Mucosa of descending colon (tissue), 3 donors: Measurements from ENCODE around the gene INSC. TPM values are rescaled to one million over a fixed set of nuclear protein-coding genes. Genes with fewer than 3 reads are reported as not detected.

Experiments used
- ATAC-seq: fragments of 200-7000 bp; cut with Tn5 transposase; one replicate; pipeline ENCODE4 v1.9.1; 2020; ENCODE audit warnings: mild to moderate bottlenecking, moderate library complexity
- DNase-seq, 3 donors: peaks; one replicate each; pipeline ENCODE4 v3.0.0-alpha.2; 2020
- H3K36me3 ChIP-seq: fragments of 200-600 bp; one replicate; pipeline ENCODE4 v1.8.0; 2021; ENCODE audit warnings: low read depth, mild to moderate bottlenecking
- H3K4me1 ChIP-seq: fragments of 200-600 bp; one replicate; pipeline ENCODE4 v1.8.0; 2021; ENCODE audit warnings: low read depth, mild to moderate bottlenecking
- H3K4me3 ChIP-seq: fragments of 200-600 bp; one replicate; pipeline ENCODE4 v1.8.0; 2021; ENCODE audit warnings: mild to moderate bottlenecking
- H3K9me3 ChIP-seq: fragments of 200-600 bp; one replicate; pipeline ENCODE4 v1.8.0; 2021; ENCODE audit warnings: mild to moderate bottlenecking
- CTCF ChIP-seq: fragments of 200-600 bp; IDR thresholded peaks from one replicate; pipeline ENCODE4 v1.8.0; 2022; ENCODE audit warnings: antibody characterized with exemption, mild to moderate bottlenecking
- intact Hi-C, 2 donors: fragments of 100-400 bp; cut with DNase I in 1 of 2; cut with micrococcal nuclease in 1 of 2; formaldehyde crosslinking; loops; one replicate each; pipeline versions ENCODE4 v1.11.0 to v1.11.1; 2022; cut with DNase I, micrococcal nuclease
- total RNA-seq, 3 donors: library from RNA; stranded (reverse); fragmentation: NEBNext Ultra II Directional in 2 of 3; extraction: Animal tissue kit (Norgen Biotek cat#: 25700) in 2 of 3; gene quantifications; one replicate each; pipeline versions ENCODE4 v1.2.1 to v1.2.4, GENCODE V29; 2021 to 2023
- donor health status: DM: no; HTN: no; CAD: no; lungs with moderate emphysema.
- donor health status: DM: no; HTN: no; CAD: no.
- donor health status: DM: no; HTN: yes; CAD: no.

INSC gene
- total RNA-seq, 3 donors from 2014 or later, result 1.4 to 4.2 (median 2.6) TPM

- Histone ChIP-seq H3K9me3 (no peaks in the 10 kb centered on the region), H3K4me1 (no peaks in the 10 kb centered on the region), H3K4me3 (no peak overlapping the region), H3K36me3 (no peaks in the 10 kb centered on the region)
- DNase-seq (no peak), ATAC-seq (no peak)
- intact Hi-C loops, result no loop called here
- no peak for TF ChIP-seq CTCF
These were observed 175.0 kb downstream of the INSC start for GRCh38 chr11:15289723-15290122.

GRCh38 chr11:15291885-15292284 is 177.2 kb downstream of the INSC start:
- DNase-seq (peak in 1 of 3 donors; percentile 2), ATAC-seq (no peak)
- intact Hi-C loops, result no loop called here
- no peak for TF ChIP-seq CTCF
- no peaks in the 10 kb centered on the region for H3K9me3 ChIP-seq
- no peak overlapping the region for H3K4me3 ChIP-seq
- H3K36me3 ChIP-seq, result no peaks in the 10 kb centered on the region
- no peaks in the 10 kb centered on the region for H3K4me1 ChIP-seq

GRCh38 chr11:15293975-15294620 is 179.4 kb downstream of the INSC start:
- no peak for ATAC-seq
- Histone ChIP-seq H3K4me3 (no peak overlapping the region), H3K9me3 (no peaks in the 10 kb centered on the region), H3K4me1 (no peaks in the 10 kb centered on the region), H3K36me3 (no peaks in the 10 kb centered on the region)
- intact Hi-C loops, result no loop called here
- no peak for TF ChIP-seq CTCF
- no peak for DNase-seq

GRCh38 chr11:15295695-15296094 is 181.0 kb downstream of the INSC start:
- intact Hi-C loops, result no loop called here
- no peak overlapping the region for H3K4me3 ChIP-seq
- DNase-seq (no peak), ATAC-seq (no peak)
- H3K9me3 ChIP-seq, result no peaks in the 10 kb centered on the region
- no peak for TF ChIP-seq CTCF
- no peaks in the 10 kb centered on the region for H3K36me3 ChIP-seq
- no peaks in the 10 kb centered on the region for H3K4me1 ChIP-seq

Other genes with a start within 250 kb of the INSC start
- gene CYP2R1, start 222.7 kb upstream of the INSC start, total RNA-seq, result 10 to 100 TPM; 11.7 to 23.9 (median 15.5) TPM
- gene CALCA, start 142.6 kb upstream of the INSC start, total RNA-seq, result under 1 TPM in 1 of 3 donors, not detected in 2; 0.85 TPM
- 1 to 10 TPM in 1 of 3 donors, not detected in 2; 1.6 TPM for gene CALCB, start 41.3 kb upstream of the INSC start, total RNA-seq